GM18858 (cell line): ENCODE results near the gene ELK4.

Source experiments
- ATAC-seq: cut with Tn5 transposase; IDR thresholded peaks from one replicate; pipeline ENCODE4 v1.9.1; 2021; ENCODE audit not compliant: unreplicated experiment

The ELK4 gene

GRCh38 chr1:205569411-205570172, 62.2 kb downstream of the ELK4 start:
- no peak for ATAC-seq

GRCh38 chr1:205568469-205569361, 63.1 kb downstream of the ELK4 start:
- no peak for ATAC-seq

DNA sequence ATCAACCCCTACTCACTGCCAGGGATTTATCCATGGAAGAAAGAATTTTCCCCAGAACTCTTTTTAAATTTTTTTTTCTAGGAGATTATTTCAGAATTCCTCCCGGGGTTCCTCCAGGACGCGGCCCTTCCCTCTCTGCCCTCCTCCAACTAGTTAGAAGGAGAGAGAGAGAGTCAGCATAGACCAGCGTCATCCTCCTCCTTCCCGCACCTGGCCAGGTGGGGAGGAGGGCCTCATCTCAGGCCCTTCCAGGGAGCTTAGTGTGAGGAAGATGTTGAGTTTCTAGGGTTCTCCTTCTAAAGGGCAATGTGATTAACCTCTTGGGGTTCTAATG, 63.7 kb downstream of the ELK4 start:
- no peak for ATAC-seq

DNA sequence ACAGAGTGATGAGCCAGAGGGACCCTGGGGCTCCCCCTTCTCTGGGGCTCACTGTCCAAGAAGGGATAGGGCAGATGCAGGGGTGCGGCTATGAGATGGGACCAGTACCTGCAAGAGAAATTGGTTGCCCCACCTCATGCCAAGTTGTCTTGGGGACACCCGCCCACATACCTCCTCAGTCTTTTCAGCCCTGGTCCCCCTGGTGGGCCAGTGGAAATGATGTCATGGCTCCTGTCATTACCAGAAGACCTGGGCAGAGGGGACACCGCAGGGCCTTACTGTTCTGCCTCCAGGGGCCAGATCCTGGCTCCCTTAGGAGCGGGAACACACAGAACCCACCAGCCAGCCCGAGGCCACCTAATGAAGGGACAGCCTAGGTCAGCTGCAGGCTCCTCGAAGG, 64.1 kb downstream of the ELK4 start:
- no peak for ATAC-seq

DNA sequence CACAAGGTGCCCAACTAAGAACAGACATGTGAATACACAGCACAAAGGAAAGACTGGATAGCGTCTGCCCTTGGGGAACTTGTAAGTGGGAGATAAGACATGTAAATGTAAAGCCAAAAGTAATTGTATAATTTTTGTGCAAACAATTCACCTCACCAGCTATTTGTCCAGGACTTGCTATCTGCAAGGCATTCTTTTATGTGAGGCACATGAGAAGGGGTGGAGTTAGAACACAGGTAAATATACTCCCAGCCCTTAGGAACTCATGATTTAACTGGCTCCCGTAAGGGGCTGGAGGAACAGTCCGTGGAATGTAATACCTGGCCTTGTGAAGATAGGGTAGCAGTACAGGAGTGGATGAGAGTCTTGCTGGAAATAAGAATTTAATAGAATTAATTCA, 66.0 kb downstream of the ELK4 start:
- no peak for ATAC-seq

DNA sequence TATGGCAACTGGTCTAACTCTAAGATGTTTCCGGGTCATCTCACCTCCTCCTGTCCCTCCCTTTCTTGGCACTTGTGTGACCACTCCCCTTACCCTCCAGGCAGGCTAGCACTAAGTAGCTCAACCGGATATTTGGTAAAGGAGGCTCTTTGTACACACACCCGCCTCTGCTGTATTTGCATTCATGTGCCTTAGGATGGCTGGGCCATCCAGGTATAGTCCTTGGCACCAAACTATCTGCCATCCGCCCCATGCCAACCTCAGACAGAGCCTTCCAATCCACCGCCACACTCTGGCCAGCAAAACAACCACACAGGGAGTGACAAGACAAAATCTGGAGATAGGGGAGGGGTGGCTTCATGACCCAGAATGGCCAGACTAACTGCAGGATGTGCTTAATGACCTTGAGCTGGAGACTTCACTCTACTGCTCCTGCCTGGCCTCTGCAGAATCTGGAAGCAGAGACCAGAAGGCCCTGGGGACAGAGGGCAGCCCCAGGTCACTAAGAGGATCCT, 67.8 kb downstream of the ELK4 start:
- no peak for ATAC-seq

DNA sequence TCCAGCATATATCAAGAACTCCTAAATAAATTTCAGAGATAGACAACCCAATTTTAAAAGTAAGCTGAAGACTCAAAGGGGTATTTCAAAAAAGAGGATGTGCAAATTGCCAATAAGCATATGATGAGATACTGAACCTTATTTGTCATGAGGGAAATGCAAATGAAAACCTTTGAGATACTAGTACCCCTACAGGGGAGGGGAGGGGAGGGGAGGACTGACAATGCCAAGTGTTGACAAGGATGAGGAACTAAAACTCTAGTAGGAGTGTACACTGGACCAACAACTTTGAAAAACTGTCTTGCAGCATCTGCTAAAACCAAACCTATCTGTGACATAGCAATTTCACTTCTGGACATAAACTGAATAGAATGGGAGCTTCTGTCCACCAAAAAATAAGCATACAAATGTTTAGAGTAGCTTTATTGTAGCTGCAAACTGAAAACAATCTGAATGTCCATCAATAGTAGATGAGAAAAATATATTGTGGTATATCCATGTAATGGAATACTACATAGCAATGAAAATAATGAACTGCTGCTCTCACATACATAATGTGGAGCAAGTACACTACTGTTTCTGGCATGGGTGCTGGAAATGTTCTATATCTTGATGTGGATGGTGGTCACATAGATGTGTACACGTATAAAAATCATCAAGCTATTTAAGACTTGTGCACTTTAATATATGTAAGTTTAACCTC, 70.2 kb downstream of the ELK4 start:
- no peak for ATAC-seq
